Stimulated activated CD4-positive, alpha-beta T cell treated with anti-CD3 and anti-CD28 coated beads, Interleukin-15, amount 100 ng/mL, for 24 hours (primary cell): ENCODE measurements around the gene MCU.

Source experiments
- DNase-seq: peaks from one replicate; pipeline ENCODE4 v3.0.0-alpha.2; 2020

The MCU gene

DNA sequence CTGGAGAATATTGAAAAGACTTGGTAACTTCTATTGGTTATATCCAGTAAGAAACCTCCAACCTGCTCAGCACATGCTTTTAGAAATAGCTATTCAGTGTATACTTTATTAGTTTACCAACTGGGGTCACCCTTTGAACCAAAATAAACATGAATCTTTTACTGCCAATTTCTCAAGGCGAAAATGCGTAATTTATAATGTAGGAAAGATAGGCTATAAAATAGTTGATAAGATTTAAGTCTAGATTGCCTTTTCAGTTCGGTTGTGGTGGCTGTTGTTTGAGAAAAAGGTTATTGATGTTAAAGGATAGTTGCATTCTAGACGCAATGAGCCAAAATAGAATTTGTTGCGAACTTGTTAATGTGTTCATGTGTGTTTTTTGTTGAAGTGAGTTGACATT, 119.0 kb downstream of the MCU start:
- no peak for DNase-seq

DNA sequence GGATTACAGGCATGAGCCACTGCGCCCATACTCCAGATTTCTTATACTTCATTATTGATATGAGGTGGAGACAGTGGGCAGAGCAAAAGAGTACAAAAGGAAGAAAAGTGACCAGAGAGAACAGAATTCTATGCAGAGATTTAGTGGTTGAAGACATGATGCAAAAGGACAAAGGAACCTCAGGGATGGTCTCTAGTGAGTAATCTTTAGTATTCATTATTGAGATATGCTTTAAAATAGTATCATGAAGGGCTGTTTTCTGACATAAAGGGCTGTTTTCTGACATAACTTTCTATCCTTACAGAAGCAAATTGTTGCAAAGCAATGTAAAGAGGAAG, 120.4 kb downstream of the MCU start:
- no peak for DNase-seq

DNA sequence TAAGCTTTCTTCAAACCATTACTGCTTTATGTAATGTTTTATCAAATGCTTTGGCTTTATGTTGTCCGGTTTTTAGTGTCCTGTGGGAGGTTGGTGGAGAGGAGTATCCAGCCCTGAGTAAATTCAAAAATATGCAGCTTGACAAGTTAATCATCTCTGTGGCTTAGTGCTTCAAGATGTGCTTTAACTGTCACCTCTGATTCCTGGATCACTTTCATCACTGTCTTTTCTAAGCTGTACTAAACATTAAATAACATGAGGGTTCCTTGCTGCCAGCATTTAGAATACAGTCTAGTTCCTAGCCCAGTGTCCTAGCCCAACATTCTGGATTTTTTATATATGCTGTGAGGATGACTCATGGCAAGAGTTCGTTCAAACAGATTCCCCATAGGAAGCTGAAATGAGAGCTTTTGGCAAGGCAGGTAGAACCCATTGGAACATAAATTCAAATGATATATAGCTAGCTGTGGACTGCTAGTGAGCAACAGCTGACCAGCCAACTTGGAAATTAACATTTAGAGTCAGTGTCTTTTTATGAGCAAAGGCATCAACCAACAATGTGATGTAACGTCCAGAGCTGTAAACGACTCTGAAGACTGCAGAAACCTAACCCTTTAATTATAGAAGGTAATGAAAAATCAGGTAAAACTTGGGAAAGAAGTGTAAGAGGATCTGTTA, 120.9 kb downstream of the MCU start:
- no peak for DNase-seq

DNA sequence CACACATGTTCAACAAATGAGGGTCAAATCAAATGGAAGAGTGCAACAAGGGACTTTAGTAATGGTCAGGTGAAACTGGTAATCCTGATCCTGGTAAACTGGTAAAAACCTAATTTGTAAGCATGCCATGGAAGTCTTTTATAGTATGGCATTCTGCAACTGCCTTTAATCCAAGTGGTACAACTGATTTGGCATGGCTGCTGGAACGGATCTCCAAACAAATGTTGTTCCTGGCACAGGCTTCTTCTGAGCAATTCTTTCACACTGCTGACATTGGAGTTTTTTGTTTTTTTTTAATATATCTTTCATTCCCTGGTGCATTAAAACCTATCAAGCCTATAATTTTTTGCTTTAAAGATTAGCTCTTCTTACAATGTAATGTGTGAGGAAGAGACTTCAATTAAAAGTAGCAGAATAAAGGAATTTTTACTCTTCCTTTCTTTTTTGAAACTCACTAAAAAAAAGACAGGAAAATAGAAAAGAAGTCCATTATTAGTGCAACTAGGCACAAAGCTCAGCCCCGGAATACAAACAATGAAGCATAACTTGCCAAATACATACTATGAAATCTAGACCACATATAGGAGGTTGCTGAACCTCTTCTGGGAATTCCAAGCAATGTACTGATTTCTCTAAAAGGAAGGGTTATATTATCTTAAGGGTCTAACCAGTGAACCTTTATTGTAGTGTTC, 122.3 kb downstream of the MCU start:
- DNase-seq: no peak

- no peak for DNase-seq
Measured at GRCh38 chr10:72816565-72816964, 124.6 kb downstream of the MCU start.

DNA sequence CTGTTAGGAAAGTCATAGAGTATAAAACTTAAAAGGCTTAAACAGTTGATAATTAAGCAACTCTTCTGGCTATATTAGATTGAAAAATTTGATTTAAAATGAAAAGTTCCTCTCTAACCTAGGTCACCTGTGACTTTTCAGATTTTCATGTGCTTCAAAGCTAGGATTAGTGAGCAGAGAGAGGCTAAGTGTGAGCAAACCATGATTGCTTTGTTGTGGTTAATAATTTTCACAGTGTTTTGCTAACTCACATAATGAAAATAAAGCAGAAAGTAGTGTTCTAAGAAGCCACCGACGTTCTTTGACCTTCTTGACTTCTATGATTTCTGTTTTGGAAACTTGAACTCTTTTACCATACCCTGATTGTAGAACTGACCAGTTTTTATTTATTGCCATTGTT, 126.1 kb downstream of the MCU start:
- DNase-seq: no peak

- DNase-seq: no peak
Measured at GRCh38 chr10:72819053-72819452, 127.1 kb downstream of the MCU start.

- DNase-seq: no peak
Measured at GRCh38 chr10:72821606-72822005, 129.7 kb downstream of the MCU start.

DNA sequence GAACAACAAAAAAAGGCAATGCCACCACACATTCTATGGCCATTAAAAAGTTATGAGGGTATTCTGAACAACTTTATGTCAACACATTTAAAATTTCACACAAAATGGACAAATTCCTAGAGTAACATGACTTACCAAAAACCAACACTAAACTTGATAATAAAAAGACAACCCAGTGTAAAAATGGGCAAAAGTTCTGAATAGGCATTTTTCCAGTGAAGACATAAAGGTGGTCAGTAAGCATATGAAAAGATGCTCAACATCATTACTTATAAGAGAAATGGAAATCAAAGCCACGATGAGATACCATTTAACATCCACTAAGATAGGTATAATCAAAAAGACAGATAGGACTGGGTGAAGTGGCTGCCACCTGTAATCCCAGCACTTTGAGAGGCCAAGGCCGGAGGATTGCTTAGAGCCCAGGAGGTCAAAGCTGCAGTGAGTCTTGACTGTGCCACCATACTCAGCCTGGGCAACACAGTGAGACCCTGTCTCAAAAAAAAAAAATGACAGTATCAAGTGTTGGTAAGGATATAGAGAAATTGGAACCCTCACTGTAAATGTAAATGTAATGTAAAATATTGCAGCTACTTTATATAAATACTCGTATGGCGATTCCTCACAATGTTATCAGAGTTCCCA, 130.5 kb downstream of the MCU start:
- DNase-seq: no peak

DNA sequence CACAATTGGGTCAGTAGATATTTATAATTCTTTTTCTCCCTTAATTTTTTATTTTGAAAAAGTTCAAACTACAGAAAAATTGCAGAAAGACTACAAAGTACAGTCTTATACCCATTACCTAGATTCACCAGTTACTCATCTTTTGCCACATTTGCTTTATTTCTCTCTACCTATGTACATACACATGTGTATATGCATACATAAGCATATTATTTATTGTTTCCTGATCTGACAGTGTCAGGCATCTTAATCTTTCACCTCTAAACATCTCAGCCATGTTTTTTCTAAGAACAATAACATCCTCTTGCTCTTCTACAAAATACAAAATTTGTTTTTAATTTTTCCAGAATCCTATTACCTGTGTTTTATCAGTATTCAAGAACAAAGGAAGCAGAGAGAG, 133.2 kb downstream of the MCU start:
- DNase-seq: no peak

DNA sequence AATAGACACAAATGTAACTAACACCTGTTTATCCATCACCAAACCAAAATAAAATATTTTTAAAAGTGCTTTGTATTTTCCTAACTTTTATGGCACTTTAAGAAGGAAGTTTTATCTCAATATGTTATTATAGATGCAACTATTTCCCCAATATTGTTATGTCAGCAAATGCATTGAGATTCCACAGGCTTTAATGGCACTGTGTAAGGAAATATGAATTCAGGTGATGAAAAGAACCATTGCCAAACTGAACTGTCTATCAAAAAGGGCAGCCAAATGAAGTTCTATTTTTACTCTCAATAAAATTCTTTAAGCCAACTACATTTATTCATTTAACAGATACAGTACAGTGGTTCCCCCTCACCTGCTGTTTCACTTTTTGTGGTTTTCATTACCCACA, 134.4 kb downstream of the MCU start:
- DNase-seq: no peak

GRCh38 chr10:72828294-72828693, 136.4 kb downstream of the MCU start:
- no peak for DNase-seq

DNA sequence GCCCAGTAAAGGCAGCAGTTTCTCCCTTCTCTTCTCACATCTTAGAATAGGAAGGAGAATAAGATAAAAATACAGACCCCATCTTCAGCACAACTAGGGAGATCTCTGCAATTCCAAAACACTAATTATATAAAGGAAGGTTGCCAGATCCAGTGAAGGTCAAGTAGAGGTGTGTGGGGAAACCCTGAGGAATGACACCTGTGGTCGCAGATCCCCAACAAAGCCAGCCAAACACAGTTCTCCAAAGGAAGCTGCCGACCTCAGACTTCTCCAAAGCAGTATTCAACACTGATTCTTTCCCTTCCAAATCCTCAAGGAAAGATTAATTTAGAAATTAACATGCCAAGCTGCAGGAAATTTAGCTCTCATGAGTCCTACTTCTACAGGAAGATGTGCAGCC, 138.7 kb downstream of the MCU start:
- DNase-seq: no peak

DNA sequence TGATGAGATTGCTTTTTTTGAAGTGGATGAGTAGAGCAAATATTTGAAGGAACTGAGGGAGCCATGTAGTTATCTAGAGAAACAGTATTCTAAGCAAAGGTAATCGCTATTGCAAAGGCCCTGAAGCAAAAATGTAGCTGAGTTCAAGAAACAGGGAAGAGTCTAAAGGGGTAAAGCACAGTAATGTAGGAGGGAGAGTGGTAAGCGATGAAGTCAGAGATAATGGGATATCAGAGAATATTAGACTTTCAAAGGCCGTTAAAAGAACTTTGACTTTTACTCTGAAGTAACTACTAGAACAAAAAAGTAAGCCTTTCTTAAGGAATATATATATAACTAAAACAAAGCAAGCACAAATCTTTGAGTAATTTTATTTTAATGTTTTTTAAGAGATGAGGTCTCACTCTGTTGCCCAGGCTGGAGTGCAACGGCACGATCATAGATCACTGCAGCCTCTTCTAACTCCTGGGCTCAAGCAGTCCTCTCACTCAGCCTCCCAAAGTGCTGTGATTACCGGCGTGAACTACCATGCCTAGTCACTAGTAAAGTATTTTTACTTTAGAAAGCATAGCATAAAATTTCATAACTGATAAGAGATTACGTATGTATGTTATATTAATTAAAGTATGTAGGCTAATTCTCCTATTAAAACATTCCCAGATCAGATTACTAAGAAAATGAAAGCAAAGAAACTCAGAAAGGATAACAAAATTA, 139.9 kb downstream of the MCU start:
- DNase-seq: no peak

- no peak for DNase-seq
Measured at GRCh38 chr10:72832701-72833100, 140.8 kb downstream of the MCU start.

GRCh38 chr10:72834183-72834825, 142.4 kb downstream of the MCU start:
- peak; percentile 15 for DNase-seq

- DNase-seq: no peak
Measured at GRCh38 chr10:72840319-72840718, 148.4 kb downstream of the MCU start.

DNA sequence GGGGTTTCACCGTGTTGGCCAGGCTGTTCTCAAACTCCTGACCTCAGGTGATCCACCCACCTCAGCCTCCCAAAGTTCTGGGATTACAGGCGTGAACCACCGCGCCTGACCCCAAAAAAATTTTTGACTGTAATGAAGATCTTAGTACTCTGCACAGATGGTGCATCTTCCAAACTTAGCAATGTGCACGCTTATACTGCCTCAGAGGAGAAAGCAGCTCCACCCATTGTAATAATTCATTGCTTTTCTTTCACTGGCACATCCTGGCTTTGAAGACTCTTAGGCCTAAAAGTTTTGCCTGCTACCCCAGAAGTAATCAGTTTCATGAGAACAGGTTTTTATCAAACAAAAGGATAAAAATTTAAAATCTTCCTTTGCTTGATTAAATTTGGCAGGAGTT, 149.5 kb downstream of the MCU start:
- DNase-seq: no peak

DNA sequence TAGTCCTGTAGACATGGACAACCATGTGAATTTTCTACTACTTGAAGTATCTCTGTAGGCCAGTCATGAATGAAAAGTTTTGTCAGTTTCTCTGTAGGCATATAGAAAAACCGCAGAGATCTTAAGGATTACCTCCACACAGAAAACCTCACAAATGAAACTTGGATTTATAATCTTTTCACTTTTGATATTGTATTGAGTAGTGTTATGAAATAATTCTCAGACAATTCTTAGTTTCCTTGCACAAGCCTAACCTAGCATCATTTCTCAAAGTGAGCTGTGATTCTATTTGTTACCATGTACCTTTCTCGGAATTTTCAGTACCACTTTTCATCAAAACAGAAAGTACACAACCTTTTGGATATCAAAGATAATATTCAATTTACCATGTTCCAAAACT, 150.2 kb downstream of the MCU start:
- DNase-seq: no peak

- DNase-seq: no peak
Measured at GRCh38 chr10:72846238-72846637, 154.3 kb downstream of the MCU start.

DNA sequence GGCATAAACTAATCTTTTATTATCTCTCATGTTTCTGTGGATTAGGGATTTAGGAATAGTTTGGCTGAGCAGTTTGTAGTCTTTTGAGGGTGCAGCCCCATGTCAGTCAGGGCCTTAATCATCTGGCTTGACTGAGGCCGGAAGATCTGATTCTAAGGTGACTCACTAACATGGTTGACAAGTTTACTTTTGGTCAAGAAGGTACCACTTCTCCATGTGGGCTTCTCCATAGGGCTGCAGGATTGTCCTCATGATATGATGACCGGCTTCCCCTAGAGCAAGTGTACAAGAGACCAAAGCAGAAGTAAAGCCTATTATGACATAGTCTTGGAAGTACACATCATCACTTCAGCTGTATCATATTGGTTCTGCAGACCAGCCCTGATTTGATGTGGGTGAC, 155.7 kb downstream of the MCU start:
- DNase-seq: no peak

DNA sequence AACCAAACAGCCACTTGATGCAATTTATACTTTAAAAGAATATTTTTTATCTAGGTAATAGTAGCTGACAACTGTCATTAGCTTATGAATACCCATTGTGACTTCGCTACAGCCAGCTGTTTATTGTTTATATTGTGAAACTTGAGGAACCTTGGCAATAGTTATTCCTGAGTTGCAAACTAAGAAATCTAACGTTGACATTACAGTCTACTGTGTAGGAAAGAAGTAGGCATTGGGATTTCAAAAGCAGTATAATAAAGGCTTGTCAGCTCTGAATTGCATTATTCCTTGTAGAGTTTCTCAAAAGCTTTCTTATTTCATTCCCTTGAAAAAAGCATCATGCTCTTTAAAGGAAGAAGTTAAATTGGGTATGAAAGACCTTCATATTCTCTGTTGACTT, 158.9 kb downstream of the MCU start:
- no peak for DNase-seq

DNA sequence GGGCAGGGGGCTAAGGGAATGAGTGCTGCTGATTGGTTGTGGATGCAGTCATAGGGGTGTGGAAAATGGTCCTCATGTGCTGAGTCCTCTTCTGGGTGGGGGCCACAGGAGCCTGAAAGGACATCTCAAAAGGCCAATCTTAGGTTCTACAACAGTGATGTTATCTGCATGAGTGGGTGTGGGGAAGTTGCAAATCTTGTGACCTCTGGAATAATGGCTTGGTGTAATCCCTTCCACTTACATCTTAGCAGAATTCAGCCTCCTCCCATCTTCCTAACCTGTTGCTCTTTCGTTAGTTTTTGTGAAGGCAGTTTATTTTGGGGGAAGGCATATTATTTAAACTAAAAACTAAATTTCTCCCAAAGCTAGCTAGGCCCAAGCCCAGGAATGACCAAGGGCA, 159.6 kb downstream of the MCU start:
- no peak for DNase-seq
